Ascending aorta (tissue), 2 donors: Measurements from ENCODE around the gene FN1. TPM values are rescaled to one million over a fixed set of nuclear protein-coding genes. Genes with fewer than 3 reads are reported as not detected.

Source experiments
- DNase-seq, 2 donors: peaks; one replicate each; pipeline ENCODE4 v3.0.0-alpha.2; 2019; ENCODE audit warnings: low spot score in 2 of 2
- H3K27ac ChIP-seq, 2 donors: fragments of 200-600 bp; sonication (generic); one replicate each; pipeline ENCODE4 v1.5.1; 2016 to 2017; ENCODE audit warnings: mild to moderate bottlenecking in 1 of 2
- H3K27me3 ChIP-seq: fragments of 200-600 bp; sonication (generic); one replicate; pipeline ENCODE4 v1.5.1; 2017
- H3K36me3 ChIP-seq, 2 donors: fragments of 200-600 bp; sonication (generic); one replicate each; pipeline ENCODE4 v1.5.1; 2016
- H3K4me1 ChIP-seq, 2 donors: fragments of 200-600 bp; sonication (generic); one replicate each; pipeline ENCODE4 v1.5.1; 2016 to 2017; ENCODE audit warnings: mild to moderate bottlenecking in 1 of 2
- H3K4me3 ChIP-seq, 2 donors: fragments of 200-600 bp; sonication (generic); one replicate each; pipeline ENCODE4 v1.5.1; 2016 to 2017; ENCODE audit warnings: mild to moderate bottlenecking in 1 of 2
- H3K9me3 ChIP-seq, 2 donors: fragments of 200-600 bp; sonication (generic); one replicate each; pipeline ENCODE4 v1.5.1; 2016
- CTCF ChIP-seq, 3 experiments: fragments of 200-600 bp in 2 of 3; fragments of 450-650 bp in 1 of 3; sonication (generic) in 2 of 3; IDR thresholded peaks; one replicate each; pipeline ENCODE4 v1.5.1; 2016 to 2019; ENCODE audit warnings: antibody characterized with exemption in 3 of 3, mild to moderate bottlenecking in 1 of 3, moderate library complexity in 1 of 3
- intact Hi-C: fragments of 100-400 bp; cut with DNase I; formaldehyde crosslinking; loops from one replicate; pipeline ENCODE4 v1.15.1; 2023
- total RNA-seq: library from RNA; depleted of rRNA; stranded (reverse); fragments of >200 nt; gene quantifications from one replicate; pipeline ENCODE4 v1.1.0, GENCODE V29; 2016

FN1 gene
- total RNA-seq, 1 donor from 2014 or later, result 5,098 TPM

- intact Hi-C loops, result loop anchor here (5.0 kb wide), 3 partner anchors 182 to 477 kb away; no protein-coding TSS in a partner anchor
- Histone ChIP-seq H3K4me3 (no peak overlapping the region), H3K27me3 (no peaks in the 10 kb centered on the region), H3K9me3 (no peaks in the 10 kb centered on the region), H3K36me3 (no peaks in the 10 kb centered on the region), H3K27ac (peak overlapping the region; percentile 86 to 99), H3K4me1 (peaks cover 9 to 14% of the 10 kb centered on the region in 2 donors)
- TF ChIP-seq CTCF (IDR thresholded peaks at IDR 0.05), result no peak
- DNase-seq, result no peak
These were observed 4.2 kb upstream of the FN1 start for GRCh38 chr2:215439980-215440512.

DNA sequence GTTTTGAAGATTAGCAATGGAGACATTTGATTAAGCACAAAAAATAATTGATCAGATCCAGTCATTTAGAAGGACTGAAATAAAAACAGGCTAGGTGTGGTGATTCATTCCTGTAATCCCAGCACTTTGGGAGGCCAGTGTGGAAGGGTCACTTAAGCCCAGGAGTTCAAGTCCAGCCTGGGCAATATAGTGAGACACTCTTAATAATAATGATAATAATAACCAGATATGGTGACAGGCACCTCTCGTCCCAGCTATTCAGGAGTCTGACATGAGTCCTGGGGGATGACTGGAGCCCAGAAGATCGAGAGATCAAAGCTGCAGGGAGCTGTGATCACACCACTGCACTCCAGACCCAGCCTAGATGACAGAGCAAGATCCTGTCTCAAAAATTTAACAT is 3.5 kb upstream of the FN1 start:
- TF ChIP-seq CTCF (IDR thresholded peaks at IDR 0.05), result no peak
- H3K27ac ChIP-seq, result peak overlapping the region; percentile 86 to 99
- intact Hi-C loops, result loop anchor here (5.0 kb wide), 3 partner anchors 183 to 478 kb away; no protein-coding TSS in a partner anchor

GRCh38 chr2:215437614-215438013 is 1.7 kb upstream of the FN1 start:
- peak overlapping the region; percentile 86 to 99 for H3K27ac ChIP-seq
- H3K9me3 ChIP-seq, result no peaks in the 10 kb centered on the region
- peaks cover 0 to 13% of the 10 kb centered on the region in 2 donors for H3K36me3 ChIP-seq
- peaks cover 9 to 14% of the 10 kb centered on the region in 2 donors for H3K4me1 ChIP-seq
- DNase-seq, result no peak
- peak overlapping the region; percentile 80 for H3K4me3 ChIP-seq
- intact Hi-C loops, result loop anchor here (2.0 to 5.0 kb wide), 4 partner anchors 185 to 480 kb away; no protein-coding TSS in a partner anchor
- TF ChIP-seq CTCF (IDR thresholded peaks at IDR 0.05), result no peak
- H3K27me3 ChIP-seq, result no peaks in the 10 kb centered on the region

More for the DNA sequence above, 3.5 kb upstream of the FN1 start:
- Histone ChIP-seq H3K4me3 (no peak overlapping the region), H3K4me1 (peaks cover 9 to 14% of the 10 kb centered on the region in 2 donors), H3K36me3 (peaks cover 0 to 3% of the 10 kb centered on the region in 2 donors), H3K9me3 (no peaks in the 10 kb centered on the region), H3K27me3 (no peaks in the 10 kb centered on the region)
- no peak for DNase-seq

DNA sequence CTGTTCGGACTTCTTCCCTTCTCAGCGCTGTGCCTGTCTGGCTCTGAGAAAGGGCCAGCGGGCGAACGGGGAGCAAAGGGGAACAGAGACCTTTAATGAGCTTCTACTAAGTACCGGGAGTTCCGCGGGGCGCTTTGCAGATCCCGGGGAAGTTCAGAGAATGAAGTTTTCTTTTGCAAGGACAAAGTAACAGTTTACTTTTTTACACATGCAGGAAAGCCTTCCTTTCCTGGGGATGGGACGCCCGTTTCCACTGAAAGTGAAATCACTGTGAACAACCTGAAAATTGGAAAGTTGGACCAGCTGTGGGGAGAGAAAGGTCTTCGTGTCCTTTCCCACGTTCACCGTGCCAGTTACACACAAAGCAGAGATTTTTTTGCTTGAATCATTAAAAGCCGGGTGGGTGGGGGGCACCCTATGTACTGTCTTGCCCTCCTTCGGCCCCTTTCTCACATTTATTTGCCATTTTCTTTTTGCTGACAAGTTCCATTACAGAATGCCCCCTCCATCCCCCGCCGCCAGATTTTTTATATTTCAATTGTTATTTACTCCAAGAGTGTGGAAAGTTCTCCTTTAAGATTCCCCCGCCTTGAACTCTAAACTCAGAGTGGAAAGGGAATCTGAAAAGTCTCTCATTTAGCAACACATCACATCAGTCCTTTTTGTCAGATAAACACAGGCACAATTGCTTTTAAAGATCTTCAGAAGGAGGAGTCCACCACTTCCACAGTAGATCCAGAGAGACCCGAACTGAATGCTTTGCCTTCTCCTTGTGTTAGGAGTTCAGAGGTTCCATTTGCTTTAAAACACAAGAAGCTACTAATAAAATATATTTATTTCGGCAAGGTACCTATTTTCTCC is 1.1 kb upstream of the FN1 start:
- no peak for DNase-seq

More for the DNA sequence above, 1.1 kb upstream of the FN1 start:
- no peaks in the 10 kb centered on the region for H3K27me3 ChIP-seq
- peaks cover 9 to 17% of the 10 kb centered on the region in 2 donors for H3K4me1 ChIP-seq
- peak overlapping the region; percentile 86 to 99 for H3K27ac ChIP-seq
- peaks cover 0 to 20% of the 10 kb centered on the region in 2 donors for H3K36me3 ChIP-seq
- H3K9me3 ChIP-seq, result no peaks in the 10 kb centered on the region
- H3K4me3 ChIP-seq, result peak overlapping the region; percentile 80
- no peak for TF ChIP-seq CTCF (IDR thresholded peaks at IDR 0.05)
- intact Hi-C loops, result loop anchor here (2.0 to 5.0 kb wide), 4 partner anchors 185 to 480 kb away; no protein-coding TSS in a partner anchor
